Nephron progenitor cell (in vitro differentiated cells): ENCODE measurements around the gene OTOP2.

ENCODE experiments used
- DNase-seq: peaks from one replicate; pipeline ENCODE4 v3.0.0; 2021
- H3K27ac Mint-ChIP-seq: 2 replicates; pipeline ENCODE4 v1.8.0; 2021; ENCODE audit warnings: mild to moderate bottlenecking, moderate library complexity, mixed read lengths
- H3K27me3 Mint-ChIP-seq: 2 replicates; pipeline ENCODE4 v1.8.0; 2021; ENCODE audit warnings: mild to moderate bottlenecking, low read depth, mixed read lengths; ENCODE audit not compliant: poor library complexity
- H3K36me3 Mint-ChIP-seq: 2 replicates; pipeline ENCODE4 v1.8.0; 2021; ENCODE audit warnings: low read depth, mixed read lengths
- H3K4me1 Mint-ChIP-seq: 2 replicates; pipeline ENCODE4 v1.8.0; 2021; ENCODE audit warnings: mixed read lengths
- H3K4me3 Mint-ChIP-seq: 2 replicates; pipeline ENCODE4 v1.8.0; 2021; ENCODE audit warnings: mild to moderate bottlenecking, moderate library complexity, mixed read lengths
- H3K9me3 Mint-ChIP-seq: 2 replicates; pipeline ENCODE4 v1.8.0; 2021; ENCODE audit warnings: mild to moderate bottlenecking, moderate library complexity, mixed read lengths
- TF ChIP-seq, protein P1 (sequence below): fragments of 200-600 bp; sonication (generic); IDR thresholded peaks from 2 replicates; pipeline ENCODE4 v1.5.0; 2021; ENCODE audit warnings: antibody characterized with exemption

OTOP2 gene

DNA sequence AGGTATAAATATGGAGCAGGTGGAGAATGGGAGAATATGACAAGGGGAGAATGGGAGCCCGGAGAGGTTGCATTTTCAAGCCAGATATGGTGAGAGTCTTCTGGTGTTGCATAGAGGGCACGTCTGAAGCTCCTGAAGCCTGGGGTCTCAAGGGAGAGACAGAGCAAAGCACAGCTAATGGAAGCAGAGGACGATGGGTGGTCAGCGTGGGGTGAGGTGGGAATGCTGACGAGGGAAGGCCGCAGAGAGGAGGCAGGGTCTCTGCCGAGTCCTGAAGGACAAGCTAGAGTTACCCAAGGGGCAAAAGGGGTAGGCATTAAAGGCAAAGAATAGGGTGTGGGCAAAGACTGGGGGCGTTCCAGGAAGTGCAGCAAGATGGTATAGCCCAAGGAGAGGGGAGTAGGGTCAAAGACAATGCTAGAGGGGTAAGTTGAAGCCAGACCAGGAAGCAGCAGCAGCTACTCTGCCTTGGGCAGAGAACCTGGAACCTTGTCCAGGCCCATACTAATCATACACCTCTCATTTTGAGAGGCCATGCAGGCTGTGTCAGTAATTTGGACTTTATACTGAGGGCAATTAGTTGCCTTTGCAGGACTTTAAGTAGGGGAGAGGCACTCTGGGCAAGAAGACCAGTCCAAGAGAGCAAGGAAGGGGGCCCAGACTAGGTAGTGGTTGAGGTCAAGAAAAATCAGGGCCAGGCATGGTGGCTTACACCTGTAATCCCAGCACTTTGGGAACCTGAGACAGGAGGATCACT lies 14.3 kb downstream of the OTOP2 start:
- Mint-ChIP-seq H3K4me1 (no peaks in the 10 kb centered on the region), H3K36me3 (no peaks in the 10 kb centered on the region), H3K9me3 (no peaks in the 10 kb centered on the region), H3K4me3 (no peak overlapping the region), H3K27me3 (peaks cover 99% of the 10 kb centered on the region), H3K27ac (no peak overlapping the region)
- DNase-seq, result no peak
- TF ChIP-seq, protein P1, sequence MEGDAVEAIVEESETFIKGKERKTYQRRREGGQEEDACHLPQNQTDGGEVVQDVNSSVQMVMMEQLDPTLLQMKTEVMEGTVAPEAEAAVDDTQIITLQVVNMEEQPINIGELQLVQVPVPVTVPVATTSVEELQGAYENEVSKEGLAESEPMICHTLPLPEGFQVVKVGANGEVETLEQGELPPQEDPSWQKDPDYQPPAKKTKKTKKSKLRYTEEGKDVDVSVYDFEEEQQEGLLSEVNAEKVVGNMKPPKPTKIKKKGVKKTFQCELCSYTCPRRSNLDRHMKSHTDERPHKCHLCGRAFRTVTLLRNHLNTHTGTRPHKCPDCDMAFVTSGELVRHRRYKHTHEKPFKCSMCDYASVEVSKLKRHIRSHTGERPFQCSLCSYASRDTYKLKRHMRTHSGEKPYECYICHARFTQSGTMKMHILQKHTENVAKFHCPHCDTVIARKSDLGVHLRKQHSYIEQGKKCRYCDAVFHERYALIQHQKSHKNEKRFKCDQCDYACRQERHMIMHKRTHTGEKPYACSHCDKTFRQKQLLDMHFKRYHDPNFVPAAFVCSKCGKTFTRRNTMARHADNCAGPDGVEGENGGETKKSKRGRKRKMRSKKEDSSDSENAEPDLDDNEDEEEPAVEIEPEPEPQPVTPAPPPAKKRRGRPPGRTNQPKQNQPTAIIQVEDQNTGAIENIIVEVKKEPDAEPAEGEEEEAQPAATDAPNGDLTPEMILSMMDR, result no peak

DNA sequence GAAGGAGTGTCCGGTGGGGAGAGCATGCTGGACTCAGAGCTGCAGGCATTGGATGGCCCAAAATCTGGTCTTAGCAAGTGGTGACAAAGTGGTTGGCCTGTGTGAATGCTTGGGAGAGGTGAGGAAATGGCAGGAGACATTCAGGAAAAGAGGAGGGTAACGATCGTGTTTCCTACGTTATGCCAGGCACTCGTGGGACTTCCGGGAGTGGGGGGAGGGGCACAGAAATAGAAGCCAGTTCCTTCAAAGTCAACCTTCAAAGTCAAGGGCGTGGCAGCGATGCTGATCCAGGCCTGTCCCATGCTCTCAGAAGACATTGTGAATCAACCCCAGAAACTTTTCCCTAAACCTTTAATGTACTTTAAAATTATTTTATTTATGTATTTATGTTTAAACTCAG lies 15.5 kb downstream of the OTOP2 start:
- H3K4me1 Mint-ChIP-seq, result no peaks in the 10 kb centered on the region
- no peak for DNase-seq
- H3K27ac Mint-ChIP-seq, result no peak overlapping the region
- no peaks in the 10 kb centered on the region for H3K36me3 Mint-ChIP-seq
- H3K4me3 Mint-ChIP-seq, result no peak overlapping the region
- H3K27me3 Mint-ChIP-seq, result peaks cover 99% of the 10 kb centered on the region
- TF ChIP-seq, protein P1, result no peak
- H3K9me3 Mint-ChIP-seq, result no peaks in the 10 kb centered on the region

DNA sequence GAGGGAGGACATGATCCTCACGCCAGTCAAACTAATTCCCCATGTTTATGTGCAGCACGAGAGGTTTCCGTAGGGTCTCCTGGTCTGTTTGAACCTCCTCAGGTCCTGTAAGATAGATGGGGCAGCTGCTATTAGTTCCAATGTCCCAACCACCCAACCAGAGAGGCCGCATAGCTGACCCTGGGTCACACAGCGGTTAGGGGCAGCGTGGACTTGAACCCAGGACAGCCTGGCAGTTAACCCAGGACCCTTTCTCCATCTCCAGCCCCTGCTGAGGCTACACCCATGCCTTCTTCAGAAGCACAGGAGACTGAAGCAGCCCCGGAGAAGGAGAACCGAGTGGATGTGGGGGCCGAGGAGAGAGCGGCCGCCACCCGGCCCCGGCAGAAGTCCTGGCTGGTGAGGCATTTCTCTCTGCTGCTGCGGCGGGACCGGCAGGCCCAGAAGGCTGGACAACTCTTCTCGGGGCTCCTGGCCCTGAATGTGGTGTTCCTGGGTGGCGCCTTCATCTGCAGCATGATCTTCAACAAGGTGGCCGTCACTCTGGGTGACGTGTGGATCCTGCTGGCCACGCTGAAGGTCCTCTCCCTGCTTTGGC lies 17.2 kb downstream of the OTOP2 start:
- Mint-ChIP-seq H3K9me3 (no peaks in the 10 kb centered on the region), H3K36me3 (no peaks in the 10 kb centered on the region), H3K27ac (no peak overlapping the region), H3K4me3 (no peak overlapping the region), H3K27me3 (peaks cover 98% of the 10 kb centered on the region), H3K4me1 (peaks cover 6% of the 10 kb centered on the region)
- no peak for DNase-seq
- TF ChIP-seq, protein P1, result no peak

DNA sequence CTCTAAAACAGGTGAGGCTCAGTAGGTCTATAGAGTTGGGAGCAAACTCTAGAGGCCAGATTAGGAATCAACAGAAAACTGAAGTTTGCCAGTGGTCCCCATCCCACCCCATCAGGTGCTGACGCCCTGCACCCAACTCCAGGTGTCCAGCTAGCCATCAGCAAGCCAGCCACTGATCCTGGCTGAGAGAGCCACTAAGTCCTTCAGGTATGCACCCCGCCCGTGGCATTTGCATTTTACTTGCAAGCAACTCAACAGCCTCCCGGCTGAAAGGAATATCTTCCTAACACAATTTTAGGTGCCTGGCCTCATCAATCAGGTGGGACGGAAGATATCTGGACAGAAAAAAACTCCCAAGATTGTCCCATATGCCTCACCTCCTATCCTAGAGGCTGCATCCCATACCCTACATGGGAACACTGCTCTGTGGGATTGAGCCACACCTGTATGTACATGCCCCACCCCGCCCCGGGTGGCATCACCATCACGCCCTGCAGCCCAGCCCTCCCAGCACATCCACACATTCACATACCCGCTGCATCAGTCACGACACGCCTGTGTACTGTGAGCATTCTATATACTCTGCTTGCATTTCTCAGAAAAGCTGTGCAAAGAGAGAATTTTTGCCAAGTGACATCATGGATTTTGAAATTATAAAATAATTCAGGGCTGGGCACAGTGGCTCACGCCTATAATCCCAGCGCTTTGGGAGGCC lies 19.9 kb downstream of the OTOP2 start:
- H3K9me3 Mint-ChIP-seq, result no peaks in the 10 kb centered on the region
- H3K4me3 Mint-ChIP-seq, result no peak overlapping the region
- H3K4me1 Mint-ChIP-seq, result peaks cover 6% of the 10 kb centered on the region
- no peak overlapping the region for H3K27ac Mint-ChIP-seq
- H3K27me3 Mint-ChIP-seq, result peaks cover 97% of the 10 kb centered on the region
- no peaks in the 10 kb centered on the region for H3K36me3 Mint-ChIP-seq
- TF ChIP-seq, protein P1, result no peak
- DNase-seq, result no peak

DNA sequence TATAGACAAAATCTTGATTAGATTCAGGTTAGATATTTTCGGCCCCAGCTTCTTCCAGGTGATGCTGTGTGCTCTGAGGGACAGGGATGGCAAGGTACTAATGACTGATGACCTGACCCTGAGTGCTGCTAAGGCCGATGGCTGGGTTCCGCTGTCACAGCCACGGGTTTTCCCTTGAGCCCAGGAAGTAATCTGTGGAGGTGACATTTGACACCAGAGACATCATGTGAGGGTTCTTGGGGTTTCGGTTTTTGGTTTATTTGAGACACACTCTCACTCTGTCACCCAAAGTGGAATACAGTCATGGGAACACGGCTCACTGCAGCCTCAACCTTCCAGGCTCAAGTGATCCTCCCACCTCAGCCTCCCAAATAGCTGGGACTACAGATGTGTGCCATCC lies 21.5 kb downstream of the OTOP2 start:
- peaks cover 85% of the 10 kb centered on the region for H3K27me3 Mint-ChIP-seq
- no peaks in the 10 kb centered on the region for H3K9me3 Mint-ChIP-seq
- H3K4me3 Mint-ChIP-seq, result no peak overlapping the region
- TF ChIP-seq, protein P1, result no peak
- no peak for DNase-seq
- H3K27ac Mint-ChIP-seq, result no peak overlapping the region
- peaks cover 6% of the 10 kb centered on the region for H3K4me1 Mint-ChIP-seq
- H3K36me3 Mint-ChIP-seq, result no peaks in the 10 kb centered on the region
